ENCODE data around the gene DNAJA4. TPM values are rescaled to one million over a fixed set of nuclear protein-coding genes. Genes with fewer than 3 reads are reported as not detected.
"Not testable (repeated sequence)": the region's sequence is repeated elsewhere in the genome, so short reads cannot be mapped to it uniquely, and the experiment has no call there.

Gene DNAJA4
- total RNA-seq, 8 experiments from 2014 or later: 1.0 to 19.8 (median 4.2) TPM

GRCh38 chr15:78233496-78233895, 30.9 kb upstream of the DNAJA4 start:
- ATAC-seq (replicated peaks in 6 of 8): no peak
- 20 to 100% (median 70%) methylated on average over 1 to 9 of the region's 11 CpGs; no CpG with 5 or more reads in 4 of the 10 experiments for WGBS, 10 experiments
- in situ Hi-C loops (cut with MboI; ENCODE audit: low pct_unique_long_range_greater_than_20kb in 2 of 9, low sequenced_read_pairs in 9 of 9, unreplicated experiment in 9 of 9): loop anchor here (10.0 to 25.0 kb wide), 3 partner anchors 59 to 271 kb away; no protein-coding TSS in a partner anchor
- Histone ChIP-seq H3K4me3 (no peak overlapping the region), H3K27ac (no peak overlapping the region), H3K4me1 (replicated peaks in 1 of 2) (peaks cover 9 to 12% of the 10 kb centered on the region in 2 donors)

- peak in 5 of 8 experiments; percentile 55 to 64 (median 59) for ATAC-seq (replicated peaks in 6 of 8)
- H3K4me1 ChIP-seq (replicated peaks in 1 of 2): peaks cover 9 to 12% of the 10 kb centered on the region in 2 donors
- WGBS, 10 experiments: 58 to 100% (median 87%) methylated on average over 1 to 5 of the region's 6 CpGs; no CpG with 5 or more reads in 6 of the 10 experiments
- H3K27ac ChIP-seq: no peak within 1 kb of the TSS
- no peak within 1 kb of the TSS for H3K4me3 ChIP-seq
- in situ Hi-C loops (cut with MboI; ENCODE audit: low pct_unique_long_range_greater_than_20kb in 2 of 9, low sequenced_read_pairs in 9 of 9, unreplicated experiment in 9 of 9): loop anchor here (10.0 to 25.0 kb wide), 3 partner anchors 60 to 272 kb away; no protein-coding TSS in a partner anchor
Observed at GRCh38 chr15:78234515-78235040, 29.8 kb upstream of the DNAJA4 start, which contains the start of gene ACSBG1. ACSBG1 (minus strand) TSS chr15:78234565; CDS start chr15:78234501, 64 bp downstream.

- 87 to 93% (median 89%) methylated on average over 3 to 6 of the region's 6 CpGs; no CpG with 5 or more reads in 7 of the 10 experiments for WGBS, 10 experiments
- Histone ChIP-seq H3K4me1 (replicated peaks in 1 of 2) (peaks cover 9 to 12% of the 10 kb centered on the region in 2 donors), H3K4me3 (no peak overlapping the region), H3K27ac (no peak overlapping the region)
- in situ Hi-C loops (cut with MboI; ENCODE audit: low pct_unique_long_range_greater_than_20kb in 2 of 9, low sequenced_read_pairs in 9 of 9, unreplicated experiment in 9 of 9): loop anchor here (10.0 to 25.0 kb wide), 3 partner anchors 62 to 274 kb away; no protein-coding TSS in a partner anchor
- no peak for ATAC-seq (replicated peaks in 6 of 8)
Observed at GRCh38 chr15:78236491-78236890, 27.9 kb upstream of the DNAJA4 start.

- in situ Hi-C loops (cut with MboI; ENCODE audit: low pct_unique_long_range_greater_than_20kb in 2 of 9, low sequenced_read_pairs in 9 of 9, unreplicated experiment in 9 of 9): loop anchor here (10.0 to 25.0 kb wide), 3 partner anchors 62 to 275 kb away; no protein-coding TSS in a partner anchor
- H3K27ac ChIP-seq: no peak overlapping the region
- no peak overlapping the region for H3K4me3 ChIP-seq
- peaks cover 9 to 12% of the 10 kb centered on the region in 2 donors for H3K4me1 ChIP-seq (replicated peaks in 1 of 2)
- ATAC-seq (replicated peaks in 6 of 8): no peak
- WGBS, 10 experiments: 43 to 67% (median 55%) methylated on average over 1 to 6 of the region's 6 CpGs; no CpG with 5 or more reads in 6 of the 10 experiments
Observed at GRCh38 chr15:78237146-78237545, 27.2 kb upstream of the DNAJA4 start.

GRCh38 chr15:78239811-78240210, 24.6 kb upstream of the DNAJA4 start:
- Histone ChIP-seq H3K27ac (no peak overlapping the region), H3K4me3 (no peak overlapping the region), H3K4me1 (replicated peaks in 1 of 2) (peaks cover 9 to 11% of the 10 kb centered on the region in 2 donors)
- ATAC-seq (replicated peaks in 6 of 8): no peak
- WGBS, 10 experiments: 28 to 100% (median 73%) methylated on average over 1 to 5 of the region's 5 CpGs; no CpG with 5 or more reads in 2 of the 10 experiments
- in situ Hi-C loops (cut with MboI; ENCODE audit: low pct_unique_long_range_greater_than_20kb in 2 of 9, low sequenced_read_pairs in 9 of 9, unreplicated experiment in 9 of 9): loop anchor here (10.0 to 25.0 kb wide), 4 partner anchors 65 to 278 kb away; partner anchors contain the start of gene CIB2 (in 1 of the 9)

GRCh38 chr15:78241017-78241416, 23.3 kb upstream of the DNAJA4 start:
- peak; percentile 68 to 99 (median 94) for ATAC-seq (replicated peaks in 6 of 8)
- H3K4me1 ChIP-seq (replicated peaks in 1 of 2): peaks cover 7 to 12% of the 10 kb centered on the region in 2 donors
- H3K4me3 ChIP-seq: no peak overlapping the region
- no peak overlapping the region for H3K27ac ChIP-seq
- in situ Hi-C loops (cut with MboI; ENCODE audit: low pct_unique_long_range_greater_than_20kb in 2 of 9, low sequenced_read_pairs in 9 of 9, unreplicated experiment in 9 of 9): loop anchor here (10.0 to 25.0 kb wide), 3 partner anchors 106 to 279 kb away; partner anchors contain the start of gene CIB2 (in 1 of the 9)
- WGBS, 10 experiments: 0 to 60% (median 9%) methylated on average over 1 to 6 of the region's 12 CpGs; no CpG with 5 or more reads in 4 of the 10 experiments

GRCh38 chr15:78242128-78242527, 22.2 kb upstream of the DNAJA4 start:
- Histone ChIP-seq H3K4me1 (replicated peaks in 1 of 2) (peaks cover 7 to 12% of the 10 kb centered on the region in 2 donors), H3K27ac (no peak overlapping the region), H3K4me3 (no peak overlapping the region)
- WGBS, 10 experiments: 20 to 87% (median 65%) methylated on average over 1 to 4 of the region's 5 CpGs; no CpG with 5 or more reads in 3 of the 10 experiments
- peak in 1 of 8 experiments; percentile 32 for ATAC-seq (replicated peaks in 6 of 8)
- in situ Hi-C loops (cut with MboI; ENCODE audit: low pct_unique_long_range_greater_than_20kb in 2 of 9, low sequenced_read_pairs in 9 of 9, unreplicated experiment in 9 of 9): loop anchor here (10.0 to 25.0 kb wide), 3 partner anchors 107 to 280 kb away; partner anchors contain the start of gene CIB2 (in 1 of the 9)

GRCh38 chr15:78243058-78243457, 21.3 kb upstream of the DNAJA4 start:
- ATAC-seq (replicated peaks in 6 of 8): peak in 5 of 8 experiments; percentile 7 to 67 (median 59)
- in situ Hi-C loops (cut with MboI; ENCODE audit: low pct_unique_long_range_greater_than_20kb in 2 of 9, low sequenced_read_pairs in 9 of 9, unreplicated experiment in 9 of 9): loop anchor here (10.0 to 25.0 kb wide), 3 partner anchors 108 to 281 kb away; partner anchors contain the start of gene CIB2 (in 1 of the 9)
- H3K4me3 ChIP-seq: peak overlapping the region in 1 of 5 donors; percentile 2
- H3K4me1 ChIP-seq (replicated peaks in 1 of 2): peaks cover 7 to 12% of the 10 kb centered on the region in 2 donors
- peak overlapping the region; percentile 60 to 77 for H3K27ac ChIP-seq
- WGBS, 10 experiments: 40 to 95% (median 77%) methylated on average over 1 to 6 of the region's 6 CpGs; no CpG with 5 or more reads in 2 of the 10 experiments

GRCh38 chr15:78243491-78243941, 20.8 kb upstream of the DNAJA4 start:
- in situ Hi-C loops (cut with MboI; ENCODE audit: low pct_unique_long_range_greater_than_20kb in 2 of 9, low sequenced_read_pairs in 9 of 9, unreplicated experiment in 9 of 9): loop anchor here (10.0 to 25.0 kb wide), 3 partner anchors 109 to 281 kb away; partner anchors contain the start of gene CIB2 (in 1 of the 9)
- peak in 5 of 8 experiments; percentile 16 to 67 (median 61) for ATAC-seq (replicated peaks in 6 of 8)
- H3K4me1 ChIP-seq (replicated peaks in 1 of 2): peaks cover 7 to 12% of the 10 kb centered on the region in 2 donors
- H3K27ac ChIP-seq: peak overlapping the region; percentile 60 to 77
- H3K4me3 ChIP-seq: peak overlapping the region in 2 of 5 donors; percentile 2 to 6
- 0 to 83% (median 40%) methylated on average over 1 to 4 of the region's 6 CpGs; no CpG with 5 or more reads in 3 of the 10 experiments for WGBS, 10 experiments

GRCh38 chr15:78244101-78244500, 20.3 kb upstream of the DNAJA4 start:
- in situ Hi-C loops (cut with MboI; ENCODE audit: low pct_unique_long_range_greater_than_20kb in 2 of 9, low sequenced_read_pairs in 9 of 9, unreplicated experiment in 9 of 9): loop anchor here (10.0 to 25.0 kb wide), 3 partner anchors 109 to 282 kb away; partner anchors contain the start of gene CIB2 (in 1 of the 9)
- WGBS, 10 experiments: 63 to 95% (median 82%) methylated on average over 2 to 4 of the region's 6 CpGs; no CpG with 5 or more reads in 4 of the 10 experiments
- H3K4me3 ChIP-seq: no peak overlapping the region
- ATAC-seq (replicated peaks in 6 of 8): peak in 1 of 8 experiments; percentile 23
- no peak overlapping the region for H3K27ac ChIP-seq
- H3K4me1 ChIP-seq (replicated peaks in 1 of 2): peaks cover 7 to 12% of the 10 kb centered on the region in 2 donors

GRCh38 chr15:78244893-78245292, 19.5 kb upstream of the DNAJA4 start:
- in situ Hi-C loops (cut with MboI; ENCODE audit: low pct_unique_long_range_greater_than_20kb in 2 of 9, low sequenced_read_pairs in 9 of 9, unreplicated experiment in 9 of 9): loop anchor here (10.0 to 25.0 kb wide), 3 partner anchors 110 to 283 kb away; partner anchors contain the start of gene CIB2 (in 1 of the 9)
- Histone ChIP-seq H3K4me1 (replicated peaks in 1 of 2) (peaks cover 7 to 12% of the 10 kb centered on the region in 2 donors), H3K4me3 (peak overlapping the region in 2 of 5 donors; percentile 6 to 19), H3K27ac (no peak overlapping the region)
- 0 to 100% (median 36%) methylated on average over 1 to 5 of the region's 7 CpGs; no CpG with 5 or more reads in 7 of the 10 experiments for WGBS, 10 experiments
- peak in 3 of 8 experiments; percentile 5 to 58 (median 36) for ATAC-seq (replicated peaks in 6 of 8)

- in situ Hi-C loops (cut with MboI; ENCODE audit: low pct_unique_long_range_greater_than_20kb in 2 of 9, low sequenced_read_pairs in 9 of 9, unreplicated experiment in 9 of 9): loop anchor here (10.0 to 25.0 kb wide), 3 partner anchors 111 to 283 kb away; partner anchors contain the start of gene CIB2 (in 1 of the 9)
- 60 to 96% (median 76%) methylated on average over 2 to 10 of the region's 14 CpGs; no CpG with 5 or more reads in 7 of the 10 experiments for WGBS, 10 experiments
- H3K4me1 ChIP-seq (replicated peaks in 1 of 2): peaks cover 7 to 12% of the 10 kb centered on the region in 2 donors
- not testable (repeated sequence) for H3K27ac ChIP-seq; ATAC-seq (replicated peaks in 6 of 8)
- H3K4me3 ChIP-seq: peak overlapping the region in 1 of 5 donors; percentile 19
Observed at GRCh38 chr15:78245392-78245791, 19.0 kb upstream of the DNAJA4 start.
